ENCODE measurements around the gene DGKZ. TPM values are rescaled to one million over a fixed set of nuclear protein-coding genes. Genes with fewer than 3 reads are reported as not detected.
A peak's percentile ranks its signal among the peaks of the same experiment; 100 is the strongest.

DGKZ gene
- total and polyA plus RNA-seq, 2 of the 13 experiments (the other 11 are each of a cell fraction or from before 2014, with no cell fraction given) = 15.8 to 20.7 TPM

DNA sequence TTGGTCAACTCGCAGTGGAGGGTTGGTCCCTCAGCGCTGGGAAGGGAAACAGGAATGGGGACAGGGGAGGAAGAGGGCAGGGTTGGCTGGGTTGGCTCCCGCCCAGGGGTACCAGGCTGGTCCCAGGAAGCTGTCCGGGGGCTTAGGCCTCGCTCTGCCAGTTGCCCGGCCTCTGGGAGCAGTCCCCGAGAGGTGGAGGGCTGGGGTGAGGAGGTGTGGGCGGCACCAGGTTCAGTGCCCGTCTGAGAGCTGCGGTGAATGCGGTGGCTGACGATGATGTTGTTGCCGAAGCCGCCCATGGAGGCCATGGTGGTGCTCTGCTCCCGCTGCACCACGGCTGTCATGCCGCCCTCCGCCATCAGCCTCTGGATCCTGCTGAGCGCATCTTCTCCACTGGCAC lies 50.3 kb downstream of the DGKZ start:
- H3K9ac ChIP-seq (ENCODE audit: insufficient read depth, low read depth, low read length) = no peak overlapping the region
- ATAC-seq (no peak), DNase-seq (ENCODE audit: low spot score) (no peak), FAIRE-seq (no peak)
- peaks cover 21 to 41% of the 10 kb centered on the region in 2 experiments for H3K36me3 ChIP-seq (replicated peaks in 1 of 2; ENCODE audit: control insufficient read depth in 1 of 2, insufficient read depth in 2 of 2, low read length in 2 of 2)
- no peaks in the 10 kb centered on the region for H3K27me3 ChIP-seq (ENCODE audit: control insufficient read depth in 1 of 2, insufficient read depth in 2 of 2, low read length in 2 of 2)
- no peaks in the 10 kb centered on the region for H3K79me2 ChIP-seq (ENCODE audit: insufficient read depth, low read length)
- intact Hi-C loops (cut with micrococcal nuclease; ENCODE audit: unreplicated experiment) (no loop called here), in situ Hi-C loops (cut with HindIII; ENCODE audit: extremely low pct_ligation_motif_present, low pct_unique_long_range_greater_than_20kb) (no loop called here)
- H3K4me1 ChIP-seq (ENCODE audit: insufficient read depth, low read length) = peaks cover 10% of the 10 kb centered on the region
- TF ChIP-seq AGO2 (optimal IDR thresholded peaks at IDR 0.05; ENCODE audit: low read depth, low read length) (peak; percentile 56), RAD51 (IDR thresholded peaks at IDR 0.05; ENCODE audit: borderline replicate concordance) (no peak), ZNF530 (CRISPR knock-in tag; IDR thresholded peaks at IDR 0.05; ENCODE audit: low read depth) (no peak), ARID5B (CRISPR knock-in tag; IDR thresholded peaks at IDR 0.05) (no peak), ZNF740 (CRISPR knock-in tag; IDR thresholded peaks at IDR 0.05) (no peak), ZNF614 (CRISPR knock-in tag; IDR thresholded peaks at IDR 0.05; ENCODE audit: borderline replicate concordance) (no peak), ZNF777 (CRISPR knock-in tag; IDR thresholded peaks at IDR 0.05) (no peak)
- TF ChIP-seq, protein P1, sequence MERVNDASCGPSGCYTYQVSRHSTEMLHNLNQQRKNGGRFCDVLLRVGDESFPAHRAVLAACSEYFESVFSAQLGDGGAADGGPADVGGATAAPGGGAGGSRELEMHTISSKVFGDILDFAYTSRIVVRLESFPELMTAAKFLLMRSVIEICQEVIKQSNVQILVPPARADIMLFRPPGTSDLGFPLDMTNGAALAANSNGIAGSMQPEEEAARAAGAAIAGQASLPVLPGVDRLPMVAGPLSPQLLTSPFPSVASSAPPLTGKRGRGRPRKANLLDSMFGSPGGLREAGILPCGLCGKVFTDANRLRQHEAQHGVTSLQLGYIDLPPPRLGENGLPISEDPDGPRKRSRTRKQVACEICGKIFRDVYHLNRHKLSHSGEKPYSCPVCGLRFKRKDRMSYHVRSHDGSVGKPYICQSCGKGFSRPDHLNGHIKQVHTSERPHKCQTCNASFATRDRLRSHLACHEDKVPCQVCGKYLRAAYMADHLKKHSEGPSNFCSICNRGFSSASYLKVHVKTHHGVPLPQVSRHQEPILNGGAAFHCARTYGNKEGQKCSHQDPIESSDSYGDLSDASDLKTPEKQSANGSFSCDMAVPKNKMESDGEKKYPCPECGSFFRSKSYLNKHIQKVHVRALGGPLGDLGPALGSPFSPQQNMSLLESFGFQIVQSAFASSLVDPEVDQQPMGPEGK (CRISPR knock-in tag; IDR thresholded peaks at IDR 0.05) = no peak
- H3K27ac ChIP-seq (ENCODE audit: extremely low read length, insufficient read depth, low read length) = no peak overlapping the region
- no peaks in the 10 kb centered on the region for H3K9me3 ChIP-seq (ENCODE audit: low read length)
- H4K20me1 ChIP-seq (ENCODE audit: insufficient read depth, low read length) = peaks cover 13% of the 10 kb centered on the region; the same call in 1 of the 2 replicates
- no TSS peak for BruUV-seq (replicated peaks)
- POLR2A ChIA-PET = no interaction called here
- H3K4me3 ChIP-seq (replicated peaks in 1 of 3; ENCODE audit: insufficient read depth in 1 of 3, low read depth in 2 of 3, low read length in 3 of 3) = no peak overlapping the region
- no peak overlapping the region for H2AFZ ChIP-seq (ENCODE audit: low read length)
- H3K4me2 ChIP-seq (ENCODE audit: low read depth, low read length) = no peak overlapping the region
- 98% methylated on average over 14 of the region's 19 CpGs for WGBS (ENCODE audit: low lambda C conversion rate)
- CTCF ChIA-PET (ENCODE audit: low intra/inter-chr PET ratio, low total read pairs) = no interaction called here

Data from HepG2 (cell line).